Suprapubic skin (tissue), 3 donors: ENCODE results near the gene KICS2.

Experiments used
- EP300 ChIP-seq: sonication (generic); formaldehyde crosslinking; IDR thresholded peaks from one replicate; pipeline ENCODE4 v1.6.1; 2017; ENCODE audit warnings: antibody characterized with exemption
- POLR2A ChIP-seq, 2 donors: fragments of 450-650 bp; IDR thresholded peaks; one replicate each; pipeline ENCODE4 v1.6.1; 2017; ENCODE audit warnings: antibody characterized with exemption in 2 of 2, mild to moderate bottlenecking in 2 of 2, moderate library complexity in 2 of 2
- TF ChIP-seq, protein P1 (sequence below), 2 donors: fragments of 200-600 bp in 1 of 2; fragments of 450-650 bp in 1 of 2; sonication (generic) in 1 of 2; IDR thresholded peaks; one replicate each; pipeline ENCODE4 v1.5.1; 2016 to 2019; ENCODE audit warnings: antibody characterized with exemption in 2 of 2, mild to moderate bottlenecking in 1 of 2, moderate library complexity in 1 of 2

DNA sequence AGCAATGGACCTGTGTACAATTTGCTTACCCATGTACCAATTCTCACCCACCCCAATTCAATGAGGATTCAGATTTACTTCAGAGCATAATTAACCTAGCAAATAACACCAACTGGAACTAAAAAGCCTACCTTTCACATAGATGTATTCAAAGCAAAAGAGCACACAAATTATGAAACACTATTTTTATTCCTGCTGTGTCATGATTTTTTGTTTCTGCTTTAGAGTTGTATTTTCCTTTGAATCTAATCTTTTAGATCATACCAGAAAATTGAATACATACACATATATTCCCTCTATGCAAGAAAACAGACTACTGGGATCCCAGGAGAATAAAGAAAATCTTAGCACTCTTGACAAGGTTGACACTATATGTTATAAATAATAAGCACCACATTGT is 5.9 kb downstream of the KICS2 start:
- TF ChIP-seq, protein P1, sequence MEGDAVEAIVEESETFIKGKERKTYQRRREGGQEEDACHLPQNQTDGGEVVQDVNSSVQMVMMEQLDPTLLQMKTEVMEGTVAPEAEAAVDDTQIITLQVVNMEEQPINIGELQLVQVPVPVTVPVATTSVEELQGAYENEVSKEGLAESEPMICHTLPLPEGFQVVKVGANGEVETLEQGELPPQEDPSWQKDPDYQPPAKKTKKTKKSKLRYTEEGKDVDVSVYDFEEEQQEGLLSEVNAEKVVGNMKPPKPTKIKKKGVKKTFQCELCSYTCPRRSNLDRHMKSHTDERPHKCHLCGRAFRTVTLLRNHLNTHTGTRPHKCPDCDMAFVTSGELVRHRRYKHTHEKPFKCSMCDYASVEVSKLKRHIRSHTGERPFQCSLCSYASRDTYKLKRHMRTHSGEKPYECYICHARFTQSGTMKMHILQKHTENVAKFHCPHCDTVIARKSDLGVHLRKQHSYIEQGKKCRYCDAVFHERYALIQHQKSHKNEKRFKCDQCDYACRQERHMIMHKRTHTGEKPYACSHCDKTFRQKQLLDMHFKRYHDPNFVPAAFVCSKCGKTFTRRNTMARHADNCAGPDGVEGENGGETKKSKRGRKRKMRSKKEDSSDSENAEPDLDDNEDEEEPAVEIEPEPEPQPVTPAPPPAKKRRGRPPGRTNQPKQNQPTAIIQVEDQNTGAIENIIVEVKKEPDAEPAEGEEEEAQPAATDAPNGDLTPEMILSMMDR (IDR thresholded peaks at IDR 0.05): no peak
- no peak for TF ChIP-seq POLR2A (IDR thresholded peaks at IDR 0.05)
- no peak for TF ChIP-seq EP300
